SU-DHL-6 (cell line): ENCODE data around the gene TNNI3K.

ENCODE experiments used
- CTCF ChIP-seq: fragments of 200-600 bp; sonication (generic); IDR thresholded peaks from one replicate; pipeline ENCODE4 v1.5.1; 2017; ENCODE audit warnings: antibody characterized with exemption, mild to moderate bottlenecking, low read length, moderate library complexity; ENCODE audit not compliant: insufficient read depth, poor library complexity, severe bottlenecking
- EZH2phosphoT487 ChIP-seq: fragments of 200-600 bp; sonication (generic), shearing (Covaris generic); conservative IDR thresholded peaks from 2 replicates; pipeline ENCODE4 v1.6.1; 2018; ENCODE audit warnings: mild to moderate bottlenecking, antibody characterized with exemption, low read length, moderate library complexity, mixed read lengths

DNA sequence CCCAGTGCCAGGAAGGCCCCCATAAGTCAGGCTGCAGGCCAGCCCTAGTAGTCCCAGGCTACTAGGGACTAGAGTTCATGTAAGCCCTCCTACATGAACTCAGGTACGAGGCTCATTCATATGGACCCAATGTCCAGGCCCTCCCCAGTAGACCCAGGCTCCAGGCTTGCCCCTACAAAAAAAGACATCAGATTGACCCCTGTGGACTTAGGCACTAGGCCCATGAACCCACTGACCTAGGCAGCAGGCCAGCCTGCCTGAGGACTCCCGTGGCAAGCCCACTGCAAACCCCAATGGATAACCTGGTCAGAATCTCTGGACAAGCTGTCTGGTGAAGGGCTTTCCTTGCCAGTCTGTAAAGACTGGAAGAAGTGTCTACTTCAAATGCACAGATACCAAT lies 51.2 kb downstream of the TNNI3K start:
- no peak for TF ChIP-seq CTCF
- no peak for TF ChIP-seq EZH2phosphoT487
